ENCODE data around the gene SCN3B. TPM values are rescaled to one million over a fixed set of nuclear protein-coding genes. Genes with fewer than 3 reads are reported as not detected.

The SCN3B gene
- total and polyA plus RNA-seq, 2 of the 13 experiments (the other 11 are each of a cell fraction or from before 2014, with no cell fraction given), result 0.07 to 0.11 TPM

DNA sequence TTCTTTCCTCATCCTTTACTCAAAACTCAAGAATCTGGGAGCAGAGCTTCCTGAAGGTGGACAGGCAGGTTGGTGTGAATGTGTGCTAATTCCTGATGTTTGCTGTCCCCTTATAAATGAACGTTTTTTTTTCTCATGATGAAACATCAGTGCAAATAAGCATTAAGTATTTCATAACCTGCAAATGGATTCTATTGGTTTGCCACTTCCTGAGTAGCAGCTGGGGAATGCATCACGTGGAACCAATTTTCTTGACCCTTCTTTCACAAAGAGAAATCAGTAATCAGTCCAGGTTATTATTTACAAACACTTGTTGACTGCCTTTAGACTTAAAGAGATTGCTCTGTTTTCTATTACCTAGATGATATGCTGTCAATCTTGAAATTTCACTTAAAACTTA, 40.1 kb upstream of the SCN3B start:
- in situ Hi-C loops (cut with HindIII; ENCODE audit: extremely low pct_ligation_motif_present, low pct_unique_long_range_greater_than_20kb) (no loop called here), intact Hi-C loops (cut with micrococcal nuclease; ENCODE audit: unreplicated experiment) (no loop called here)
- Histone ChIP-seq H3K79me2 (ENCODE audit: insufficient read depth, low read length) (no peaks in the 10 kb centered on the region), H3K27ac (ENCODE audit: extremely low read length, insufficient read depth, low read length) (no peak overlapping the region), H3K36me3 (replicated peaks in 1 of 2; ENCODE audit: control insufficient read depth in 1 of 2, insufficient read depth in 2 of 2, low read length in 2 of 2) (no peaks in the 10 kb centered on the region), H3K9me3 (ENCODE audit: low read length) (no peaks in the 10 kb centered on the region), H4K20me1 (ENCODE audit: insufficient read depth, low read length) (no peaks in the 10 kb centered on the region), H3K4me1 (ENCODE audit: insufficient read depth, low read length) (no peaks in the 10 kb centered on the region), H3K4me2 (ENCODE audit: low read depth, low read length) (no peak overlapping the region), H3K9ac (ENCODE audit: insufficient read depth, low read depth, low read length) (no peak overlapping the region), H3K27me3 (ENCODE audit: control insufficient read depth in 1 of 2, insufficient read depth in 2 of 2, low read length in 2 of 2) (peaks cover 0 to 9% of the 10 kb centered on the region in 2 experiments; a peak in 1 of 5 replicates), H2AFZ (ENCODE audit: low read length) (no peak overlapping the region), H3K4me3 (replicated peaks in 1 of 3; ENCODE audit: insufficient read depth in 1 of 3, low read depth in 2 of 3, low read length in 3 of 3) (no peak overlapping the region)
- no peak for FAIRE-seq
- no TSS peak for BruUV-seq (replicated peaks)
- DNase-seq (ENCODE audit: low spot score), result no peak
- 2% methylated on average over 2 of the region's 2 CpGs for WGBS (ENCODE audit: low lambda C conversion rate)
- ATAC-seq, result no peak
- ChIA-PET CTCF (ENCODE audit: low intra/inter-chr PET ratio, low total read pairs) (no interaction called here), POLR2A (no interaction called here)
- TF ChIP-seq, protein P1, sequence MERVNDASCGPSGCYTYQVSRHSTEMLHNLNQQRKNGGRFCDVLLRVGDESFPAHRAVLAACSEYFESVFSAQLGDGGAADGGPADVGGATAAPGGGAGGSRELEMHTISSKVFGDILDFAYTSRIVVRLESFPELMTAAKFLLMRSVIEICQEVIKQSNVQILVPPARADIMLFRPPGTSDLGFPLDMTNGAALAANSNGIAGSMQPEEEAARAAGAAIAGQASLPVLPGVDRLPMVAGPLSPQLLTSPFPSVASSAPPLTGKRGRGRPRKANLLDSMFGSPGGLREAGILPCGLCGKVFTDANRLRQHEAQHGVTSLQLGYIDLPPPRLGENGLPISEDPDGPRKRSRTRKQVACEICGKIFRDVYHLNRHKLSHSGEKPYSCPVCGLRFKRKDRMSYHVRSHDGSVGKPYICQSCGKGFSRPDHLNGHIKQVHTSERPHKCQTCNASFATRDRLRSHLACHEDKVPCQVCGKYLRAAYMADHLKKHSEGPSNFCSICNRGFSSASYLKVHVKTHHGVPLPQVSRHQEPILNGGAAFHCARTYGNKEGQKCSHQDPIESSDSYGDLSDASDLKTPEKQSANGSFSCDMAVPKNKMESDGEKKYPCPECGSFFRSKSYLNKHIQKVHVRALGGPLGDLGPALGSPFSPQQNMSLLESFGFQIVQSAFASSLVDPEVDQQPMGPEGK (CRISPR knock-in tag; IDR thresholded peaks at IDR 0.05), result no peak
- no peak for TF ChIP-seq TBX3 (IDR thresholded peaks at IDR 0.05; ENCODE audit: borderline replicate concordance)
- TF ChIP-seq TARDBP (CRISPR knock-in tag; IDR thresholded peaks at IDR 0.05), result no peak
- TF ChIP-seq SAFB2 (CRISPR knock-in tag; IDR thresholded peaks at IDR 0.05; ENCODE audit: borderline replicate concordance, low read depth), result no peak
- TF ChIP-seq ZNF878 (CRISPR knock-in tag; IDR thresholded peaks at IDR 0.05), result no peak
- no peak for TF ChIP-seq ZNF317 (CRISPR knock-in tag; IDR thresholded peaks at IDR 0.05)

DNA sequence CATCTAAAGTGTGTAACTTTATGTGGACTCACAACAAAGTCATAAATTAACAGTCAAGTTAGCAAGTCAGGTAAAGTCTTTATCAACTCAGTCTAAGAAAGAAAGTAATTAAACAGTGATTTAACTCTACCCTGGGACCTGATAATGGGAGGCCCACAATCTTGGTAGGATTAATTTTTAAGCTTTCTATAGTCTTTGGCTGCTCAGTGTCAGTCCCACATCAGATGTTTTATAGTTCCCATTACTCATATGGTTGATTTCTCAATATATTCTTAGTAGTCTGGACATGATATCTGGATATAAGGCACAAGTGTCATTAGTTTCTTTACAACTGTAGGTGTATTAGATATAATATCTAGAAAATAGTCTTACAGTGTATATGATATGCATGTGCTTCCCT, 38.5 kb upstream of the SCN3B start:
- CTCF ChIA-PET (ENCODE audit: low intra/inter-chr PET ratio, low total read pairs), result no interaction called here
- no peaks in the 10 kb centered on the region for H4K20me1 ChIP-seq (ENCODE audit: insufficient read depth, low read length)

More for the DNA sequence above, 38.5 kb upstream of the SCN3B start:
- no peak for DNase-seq (ENCODE audit: low spot score)
- BruUV-seq (replicated peaks), result no TSS peak
- in situ Hi-C loops (cut with HindIII; ENCODE audit: extremely low pct_ligation_motif_present, low pct_unique_long_range_greater_than_20kb), result no loop called here
- intact Hi-C loops (cut with micrococcal nuclease; ENCODE audit: unreplicated experiment), result no loop called here
- no peak overlapping the region for H3K27ac ChIP-seq (ENCODE audit: extremely low read length, insufficient read depth, low read length)
- POLR2A ChIA-PET, result no interaction called here
- H3K36me3 ChIP-seq (replicated peaks in 1 of 2; ENCODE audit: control insufficient read depth in 1 of 2, insufficient read depth in 2 of 2, low read length in 2 of 2), result no peaks in the 10 kb centered on the region
- H3K9me3 ChIP-seq (ENCODE audit: low read length), result no peaks in the 10 kb centered on the region
- no peak for FAIRE-seq
- H3K4me1 ChIP-seq (ENCODE audit: insufficient read depth, low read length), result no peaks in the 10 kb centered on the region
- no peak overlapping the region for H3K9ac ChIP-seq (ENCODE audit: insufficient read depth, low read depth, low read length)
- peaks cover 0 to 9% of the 10 kb centered on the region in 2 experiments; a peak in 1 of 5 replicates for H3K27me3 ChIP-seq (ENCODE audit: control insufficient read depth in 1 of 2, insufficient read depth in 2 of 2, low read length in 2 of 2)
- H3K79me2 ChIP-seq (ENCODE audit: insufficient read depth, low read length), result no peaks in the 10 kb centered on the region
- ATAC-seq, result no peak
- H3K4me3 ChIP-seq (replicated peaks in 1 of 3; ENCODE audit: insufficient read depth in 1 of 3, low read depth in 2 of 3, low read length in 3 of 3), result no peak overlapping the region
- TF ChIP-seq, protein P2, sequence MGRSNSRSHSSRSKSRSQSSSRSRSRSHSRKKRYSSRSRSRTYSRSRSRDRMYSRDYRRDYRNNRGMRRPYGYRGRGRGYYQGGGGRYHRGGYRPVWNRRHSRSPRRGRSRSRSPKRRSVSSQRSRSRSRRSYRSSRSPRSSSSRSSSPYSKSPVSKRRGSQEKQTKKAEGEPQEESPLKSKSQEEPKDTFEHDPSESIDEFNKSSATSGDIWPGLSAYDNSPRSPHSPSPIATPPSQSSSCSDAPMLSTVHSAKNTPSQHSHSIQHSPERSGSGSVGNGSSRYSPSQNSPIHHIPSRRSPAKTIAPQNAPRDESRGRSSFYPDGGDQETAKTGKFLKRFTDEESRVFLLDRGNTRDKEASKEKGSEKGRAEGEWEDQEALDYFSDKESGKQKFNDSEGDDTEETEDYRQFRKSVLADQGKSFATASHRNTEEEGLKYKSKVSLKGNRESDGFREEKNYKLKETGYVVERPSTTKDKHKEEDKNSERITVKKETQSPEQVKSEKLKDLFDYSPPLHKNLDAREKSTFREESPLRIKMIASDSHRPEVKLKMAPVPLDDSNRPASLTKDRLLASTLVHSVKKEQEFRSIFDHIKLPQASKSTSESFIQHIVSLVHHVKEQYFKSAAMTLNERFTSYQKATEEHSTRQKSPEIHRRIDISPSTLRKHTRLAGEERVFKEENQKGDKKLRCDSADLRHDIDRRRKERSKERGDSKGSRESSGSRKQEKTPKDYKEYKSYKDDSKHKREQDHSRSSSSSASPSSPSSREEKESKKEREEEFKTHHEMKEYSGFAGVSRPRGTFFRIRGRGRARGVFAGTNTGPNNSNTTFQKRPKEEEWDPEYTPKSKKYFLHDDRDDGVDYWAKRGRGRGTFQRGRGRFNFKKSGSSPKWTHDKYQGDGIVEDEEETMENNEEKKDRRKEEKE (IDR thresholded peaks at IDR 0.05), result no peak
- TF ChIP-seq ZNF296 (CRISPR knock-in tag; conservative IDR thresholded peaks at IDR 0.05) (no peak), ZBTB20 (CRISPR knock-in tag; IDR thresholded peaks at IDR 0.05; ENCODE audit: borderline replicate concordance, low read depth) (no peak), NFKBIZ (CRISPR knock-in tag; IDR thresholded peaks at IDR 0.05) (no peak), CEBPB (IDR thresholded peaks at IDR 0.05; ENCODE audit: borderline replicate concordance, low read depth, low read length) (no peak), ZNF781 (CRISPR knock-in tag; IDR thresholded peaks at IDR 0.05; ENCODE audit: borderline replicate concordance, not compliant biosample characterization) (no peak), MTA1 (CRISPR knock-in tag; IDR thresholded peaks at IDR 0.05; ENCODE audit: borderline replicate concordance) (no peak), ZC3H4 (CRISPR knock-in tag; IDR thresholded peaks at IDR 0.05; ENCODE audit: borderline replicate concordance) (no peak)
- no peak overlapping the region for H2AFZ ChIP-seq (ENCODE audit: low read length)
- no peak overlapping the region for H3K4me2 ChIP-seq (ENCODE audit: low read depth, low read length)
